Choroid plexus epithelial cell (primary cell): ENCODE measurements around the gene ACRV1.
A peak's percentile ranks its signal among the peaks of the same experiment; 100 is the strongest.

Source experiments
- DNase-seq: peaks from one replicate; pipeline ENCODE4 v3.0.0-alpha.2; 2010; ENCODE audit warnings: low read depth
- H3K4me3 ChIP-seq: 2 replicates; pipeline ENCODE4 v1.5.1; 2011; ENCODE audit warnings: low read depth, mild to moderate bottlenecking, control low read depth, low read length, moderate library complexity
- CTCF ChIP-seq: conservative IDR thresholded peaks from 2 replicates; pipeline ENCODE4 v1.5.1; 2011; ENCODE audit warnings: low read depth, mild to moderate bottlenecking, control low read depth, inconsistent platforms, low read length, moderate library complexity

Gene ACRV1

GRCh38 chr11:125679837-125680236 lies 810 bp downstream of the ACRV1 start:
- H3K4me3 ChIP-seq: no peak overlapping the region
- DNase-seq: no peak
- TF ChIP-seq CTCF: no peak

- H3K4me3 ChIP-seq: no peak overlapping the region
- TF ChIP-seq CTCF: no peak
- DNase-seq: peak; percentile 16
Measured at GRCh38 chr11:125679397-125679796, 1.2 kb downstream of the ACRV1 start.

GRCh38 chr11:125675196-125675595 lies 5.5 kb downstream of the ACRV1 start:
- no peak overlapping the region for H3K4me3 ChIP-seq
- no peak for TF ChIP-seq CTCF
- no peak for DNase-seq

GRCh38 chr11:125674210-125674609 lies 6.4 kb downstream of the ACRV1 start:
- DNase-seq: no peak
- no peak for TF ChIP-seq CTCF
- no peak overlapping the region for H3K4me3 ChIP-seq

- no peak for TF ChIP-seq CTCF
- H3K4me3 ChIP-seq: no peak overlapping the region
- DNase-seq: no peak
Measured at GRCh38 chr11:125671561-125671960, 9.1 kb downstream of the ACRV1 start.

GRCh38 chr11:125670172-125670571 lies 10.5 kb downstream of the ACRV1 start:
- no peak overlapping the region for H3K4me3 ChIP-seq
- no peak for DNase-seq
- TF ChIP-seq CTCF: no peak

- TF ChIP-seq CTCF: no peak
- H3K4me3 ChIP-seq: no peak overlapping the region
- DNase-seq: no peak
Measured at GRCh38 chr11:125667151-125667550, 13.5 kb downstream of the ACRV1 start.
